ENCODE data around the gene NREP. TPM values are rescaled to one million over a fixed set of nuclear protein-coding genes. Genes with fewer than 3 reads are reported as not detected.

Gene NREP
- total RNA-seq, 1 donor from 2014 or later = 756 TPM

DNA sequence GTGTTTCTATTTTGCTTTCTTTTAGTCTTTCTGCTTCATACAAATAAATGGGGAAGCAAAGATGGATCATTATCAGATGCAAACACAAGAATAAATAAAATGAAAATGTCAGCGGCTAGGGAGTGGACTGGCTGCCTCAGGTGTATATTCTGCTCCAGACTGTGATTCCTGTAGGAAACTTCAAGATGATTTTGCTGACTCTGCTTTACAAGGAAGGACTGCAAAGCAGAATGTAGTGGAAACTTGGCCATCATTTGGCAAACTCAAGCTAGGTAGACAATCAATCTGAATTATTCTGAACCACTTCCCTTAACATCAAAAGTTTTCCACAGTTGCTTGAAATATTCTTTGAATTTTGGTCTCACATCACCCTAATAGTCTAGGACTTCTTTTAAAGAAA lies 38.1 kb upstream of the NREP start:
- Mint-ChIP-seq H3K4me1 (no peaks in the 10 kb centered on the region), H3K4me3 (no peak overlapping the region), H3K9me3 (peaks cover 10% of the 10 kb centered on the region), H3K27ac (no peak overlapping the region), H3K36me3 (no peaks in the 10 kb centered on the region), H3K27me3 (ENCODE audit: low read depth) (no peaks in the 10 kb centered on the region)
- TF ChIP-seq, protein P1, sequence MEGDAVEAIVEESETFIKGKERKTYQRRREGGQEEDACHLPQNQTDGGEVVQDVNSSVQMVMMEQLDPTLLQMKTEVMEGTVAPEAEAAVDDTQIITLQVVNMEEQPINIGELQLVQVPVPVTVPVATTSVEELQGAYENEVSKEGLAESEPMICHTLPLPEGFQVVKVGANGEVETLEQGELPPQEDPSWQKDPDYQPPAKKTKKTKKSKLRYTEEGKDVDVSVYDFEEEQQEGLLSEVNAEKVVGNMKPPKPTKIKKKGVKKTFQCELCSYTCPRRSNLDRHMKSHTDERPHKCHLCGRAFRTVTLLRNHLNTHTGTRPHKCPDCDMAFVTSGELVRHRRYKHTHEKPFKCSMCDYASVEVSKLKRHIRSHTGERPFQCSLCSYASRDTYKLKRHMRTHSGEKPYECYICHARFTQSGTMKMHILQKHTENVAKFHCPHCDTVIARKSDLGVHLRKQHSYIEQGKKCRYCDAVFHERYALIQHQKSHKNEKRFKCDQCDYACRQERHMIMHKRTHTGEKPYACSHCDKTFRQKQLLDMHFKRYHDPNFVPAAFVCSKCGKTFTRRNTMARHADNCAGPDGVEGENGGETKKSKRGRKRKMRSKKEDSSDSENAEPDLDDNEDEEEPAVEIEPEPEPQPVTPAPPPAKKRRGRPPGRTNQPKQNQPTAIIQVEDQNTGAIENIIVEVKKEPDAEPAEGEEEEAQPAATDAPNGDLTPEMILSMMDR (IDR thresholded peaks at IDR 0.05; ENCODE audit: unreplicated experiment) = no peak
- no peak for DNase-seq (ENCODE audit: low spot score in 2 of 2, unreplicated experiment in 2 of 2)

DNA sequence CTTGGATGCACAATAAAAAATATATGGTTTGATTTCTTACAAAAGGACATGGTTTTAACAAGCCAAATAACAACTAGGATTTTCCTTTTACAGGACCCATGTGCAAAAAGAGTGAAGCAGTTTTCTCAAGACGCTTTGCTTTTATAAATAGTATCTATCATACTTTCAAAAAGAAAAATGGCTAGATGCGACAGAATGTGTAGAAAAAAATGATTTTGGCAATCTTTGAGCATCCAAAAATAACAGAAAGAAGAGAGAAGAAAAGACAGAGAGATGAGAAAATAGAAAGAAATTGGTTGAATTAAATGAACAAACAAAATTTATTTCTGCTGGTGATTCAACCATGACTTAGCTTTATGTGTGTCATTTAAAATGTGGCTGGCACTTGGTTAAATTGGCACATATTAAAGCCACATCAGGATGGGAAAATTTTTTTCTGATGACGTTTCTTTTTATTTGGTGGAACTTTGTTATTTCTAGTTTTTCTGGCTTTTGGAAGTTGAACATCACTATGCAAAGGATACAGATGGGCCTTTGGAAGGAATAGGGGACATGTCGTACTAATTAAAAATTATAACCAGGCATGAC lies 35.6 kb upstream of the NREP start:
- Mint-ChIP-seq H3K4me1 (no peaks in the 10 kb centered on the region), H3K27ac (no peak overlapping the region), H3K27me3 (ENCODE audit: low read depth) (no peaks in the 10 kb centered on the region), H3K4me3 (no peak overlapping the region), H3K36me3 (no peaks in the 10 kb centered on the region), H3K9me3 (peaks cover 10% of the 10 kb centered on the region)
- DNase-seq (ENCODE audit: low spot score in 2 of 2, unreplicated experiment in 2 of 2) = no peak
- TF ChIP-seq, protein P1 (IDR thresholded peaks at IDR 0.05; ENCODE audit: unreplicated experiment) = no peak

DNA sequence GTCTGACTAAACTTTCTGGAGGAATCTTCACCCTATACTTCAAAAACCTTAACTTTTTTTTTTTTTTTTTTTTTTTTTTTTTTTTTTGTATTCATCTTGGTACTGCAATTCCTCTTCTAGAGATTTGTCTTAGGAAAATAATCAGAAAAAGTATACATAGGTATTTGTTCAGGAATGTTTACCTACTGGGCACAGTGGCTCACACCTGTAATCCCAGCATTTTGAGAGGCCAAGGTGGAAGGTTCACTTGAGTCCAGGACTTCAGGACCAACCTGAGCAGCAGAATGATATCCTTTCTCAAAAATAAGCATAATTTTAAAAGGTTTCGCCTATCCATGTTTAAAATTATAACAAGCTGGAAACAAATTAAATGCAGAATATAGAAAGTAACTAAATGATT lies 33.3 kb upstream of the NREP start:
- TF ChIP-seq, protein P1 (IDR thresholded peaks at IDR 0.05; ENCODE audit: unreplicated experiment) = no peak
- no peaks in the 10 kb centered on the region for H3K4me1 Mint-ChIP-seq
- peaks cover 7% of the 10 kb centered on the region for H3K9me3 Mint-ChIP-seq
- no peaks in the 10 kb centered on the region for H3K36me3 Mint-ChIP-seq
- H3K27me3 Mint-ChIP-seq (ENCODE audit: low read depth) = no peaks in the 10 kb centered on the region
- no peak for DNase-seq (ENCODE audit: low spot score in 2 of 2, unreplicated experiment in 2 of 2)
- no peak overlapping the region for H3K27ac Mint-ChIP-seq
- no peak overlapping the region for H3K4me3 Mint-ChIP-seq

DNA sequence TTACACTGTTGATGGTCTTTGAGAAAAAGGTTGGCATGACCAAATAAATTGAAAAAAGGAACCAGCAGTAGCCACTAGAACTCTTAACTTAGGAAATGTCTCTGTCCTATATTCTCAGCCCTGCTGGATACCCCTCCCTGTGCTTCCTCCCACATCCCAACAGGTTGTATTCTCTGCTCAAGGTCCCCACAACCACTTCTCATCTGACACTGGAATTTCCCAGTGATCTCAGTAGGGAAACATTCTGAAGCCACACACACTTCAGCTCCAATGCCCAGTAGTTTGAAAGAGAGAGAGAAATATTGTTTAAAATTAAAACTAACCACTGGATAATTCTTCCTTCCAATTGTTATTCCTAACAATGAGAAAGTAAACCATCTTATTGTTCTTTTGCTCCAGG lies 30.0 kb upstream of the NREP start:
- no peak for DNase-seq (ENCODE audit: low spot score in 2 of 2, unreplicated experiment in 2 of 2)
- no peaks in the 10 kb centered on the region for H3K9me3 Mint-ChIP-seq
- no peaks in the 10 kb centered on the region for H3K27me3 Mint-ChIP-seq (ENCODE audit: low read depth)
- H3K4me1 Mint-ChIP-seq = peaks cover 9% of the 10 kb centered on the region
- no peak overlapping the region for H3K27ac Mint-ChIP-seq
- TF ChIP-seq, protein P1 (IDR thresholded peaks at IDR 0.05; ENCODE audit: unreplicated experiment) = no peak
- no peak overlapping the region for H3K4me3 Mint-ChIP-seq
- H3K36me3 Mint-ChIP-seq = no peaks in the 10 kb centered on the region

DNA sequence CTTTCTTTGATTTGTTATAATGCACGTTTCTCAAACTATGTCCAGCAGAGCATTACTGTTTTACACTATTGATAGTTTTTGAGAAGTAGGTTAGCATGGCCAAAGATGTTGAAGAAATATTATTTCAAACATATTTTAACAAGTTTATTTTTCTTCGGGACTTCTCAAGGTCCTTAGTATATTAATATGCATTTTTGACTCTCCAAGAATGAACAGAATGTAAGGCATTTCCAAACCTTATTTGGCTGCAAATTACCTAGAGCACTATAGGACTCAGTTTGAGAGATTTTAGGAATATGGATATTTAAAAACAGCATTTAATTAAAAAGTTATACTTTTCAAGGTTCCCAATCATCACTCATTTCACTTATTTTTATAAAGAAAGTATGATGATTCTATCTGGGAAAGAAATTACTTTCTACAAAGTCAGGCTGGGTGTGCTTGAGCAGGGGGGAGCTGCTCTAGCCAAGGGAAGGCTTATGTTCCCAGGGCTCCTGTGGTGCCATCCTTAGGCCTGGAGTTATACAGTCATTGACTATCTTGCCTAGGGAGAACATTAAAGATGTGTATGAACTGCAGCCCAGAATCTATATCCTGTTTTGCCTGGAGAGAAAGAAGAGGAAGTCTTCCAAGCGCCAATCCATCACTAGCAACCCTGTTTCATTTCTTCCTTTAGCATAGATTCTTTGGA lies 27.6 kb upstream of the NREP start:
- H3K36me3 Mint-ChIP-seq = no peaks in the 10 kb centered on the region
- H3K27ac Mint-ChIP-seq = no peak overlapping the region
- peaks cover 18% of the 10 kb centered on the region for H3K4me1 Mint-ChIP-seq
- H3K4me3 Mint-ChIP-seq = no peak overlapping the region
- H3K27me3 Mint-ChIP-seq (ENCODE audit: low read depth) = no peaks in the 10 kb centered on the region
- no peaks in the 10 kb centered on the region for H3K9me3 Mint-ChIP-seq
- TF ChIP-seq, protein P1 (IDR thresholded peaks at IDR 0.05; ENCODE audit: unreplicated experiment) = no peak
- no peak for DNase-seq (ENCODE audit: low spot score in 2 of 2, unreplicated experiment in 2 of 2)
